DMS53 treated with DMSO at 0.1 percent for 48 hours (cell line): Measurements from ENCODE around the gene KDM3A.

Source experiments
- DNase-seq: peaks from one replicate; lab custom pipeline; 2025; ENCODE audit not compliant: unreplicated experiment; lab: John Stamatoyannopoulos, UW

The KDM3A gene

DNA sequence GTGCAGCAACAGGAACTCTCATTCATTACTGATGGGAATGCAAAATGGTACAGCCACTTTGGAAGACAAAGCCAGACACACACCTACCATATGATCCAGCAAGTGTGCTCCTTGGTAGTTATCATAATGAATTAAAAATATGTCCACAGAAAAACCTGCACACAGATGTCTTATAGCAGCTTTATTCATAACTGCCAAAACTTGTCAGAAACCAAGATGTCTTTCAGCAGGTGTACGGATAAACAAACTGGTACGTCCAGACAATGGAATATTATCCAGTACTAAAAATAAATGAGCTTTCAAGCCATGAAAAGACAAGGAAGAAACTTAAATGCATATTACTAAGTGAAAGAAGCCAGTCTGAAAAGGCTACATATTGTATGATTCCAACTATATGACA is 71.7 kb downstream of the KDM3A start:
- DNase-seq: no peak

DNA sequence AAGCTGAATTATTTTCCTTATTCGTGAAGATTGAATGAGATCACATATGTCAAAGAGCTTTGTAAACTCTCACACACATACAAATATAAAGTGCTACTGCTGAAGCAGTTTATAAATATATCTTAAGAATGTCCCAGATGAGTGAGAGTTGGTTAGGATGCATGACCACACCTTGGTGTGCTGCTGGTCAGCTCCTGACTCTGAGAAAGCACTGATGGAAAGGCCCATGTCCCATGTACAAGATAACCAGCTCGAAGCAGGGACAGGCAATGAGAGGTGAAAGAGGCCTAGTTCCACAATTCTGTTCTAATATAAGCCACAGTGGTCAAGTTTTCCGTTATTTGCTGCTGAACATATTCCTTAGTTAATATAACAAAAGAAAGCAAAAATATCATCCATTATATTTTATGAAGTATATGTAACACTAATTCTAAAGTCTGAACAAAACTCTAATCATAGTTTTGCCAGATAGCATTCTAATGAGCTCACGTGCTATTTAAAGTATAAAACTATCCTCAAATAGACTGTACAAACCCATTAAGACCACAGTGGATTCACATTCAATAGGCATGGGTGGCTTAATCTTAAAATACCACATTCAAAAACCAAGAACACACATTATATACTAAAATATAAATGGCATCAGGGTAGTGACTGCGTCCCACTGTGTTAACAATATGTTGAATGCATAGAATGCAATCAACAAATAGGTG is 72.9 kb downstream of the KDM3A start:
- DNase-seq: no peak

DNA sequence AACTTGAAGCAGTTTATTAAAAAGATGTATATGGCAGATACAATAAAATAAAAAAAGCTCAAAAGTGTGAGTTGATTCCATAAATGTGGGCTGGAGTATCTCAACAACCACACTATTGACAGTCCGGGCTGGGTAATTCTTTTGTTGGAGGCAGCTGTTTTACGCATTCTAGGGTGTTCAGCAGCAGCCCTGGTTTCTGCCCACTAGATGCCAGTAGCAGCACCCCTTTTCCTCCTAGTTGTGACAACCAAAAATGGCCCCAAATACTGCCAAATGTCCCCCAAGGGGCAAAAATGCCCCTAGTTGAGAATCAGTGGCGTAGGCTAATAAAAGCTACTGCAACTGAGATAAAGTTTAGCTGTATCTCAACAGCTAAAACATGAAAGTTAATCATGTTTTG is 77.3 kb downstream of the KDM3A start:
- DNase-seq: no peak

- DNase-seq: peak; percentile 12
Observed at GRCh38 chr2:86519349-86519748, 78.2 kb downstream of the KDM3A start.

DNA sequence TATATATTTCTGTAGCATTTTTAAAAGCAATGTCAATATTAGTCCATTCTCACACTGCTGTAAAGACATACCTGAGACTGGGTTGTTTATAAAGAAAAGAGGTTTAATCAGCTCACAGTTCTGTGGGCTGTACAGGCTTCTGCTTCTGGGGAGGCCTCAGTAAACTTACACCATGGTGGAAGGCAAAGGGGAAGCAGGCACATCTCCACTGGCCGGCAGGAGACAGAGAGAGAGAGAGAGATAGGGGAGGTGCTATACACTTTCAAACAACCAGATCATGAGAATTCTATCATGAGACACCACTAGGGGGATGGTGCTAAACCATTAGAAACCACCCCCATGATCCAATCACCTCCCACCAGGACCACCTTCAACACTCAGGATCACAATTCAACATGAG is 79.0 kb downstream of the KDM3A start:
- DNase-seq: no peak

DNA sequence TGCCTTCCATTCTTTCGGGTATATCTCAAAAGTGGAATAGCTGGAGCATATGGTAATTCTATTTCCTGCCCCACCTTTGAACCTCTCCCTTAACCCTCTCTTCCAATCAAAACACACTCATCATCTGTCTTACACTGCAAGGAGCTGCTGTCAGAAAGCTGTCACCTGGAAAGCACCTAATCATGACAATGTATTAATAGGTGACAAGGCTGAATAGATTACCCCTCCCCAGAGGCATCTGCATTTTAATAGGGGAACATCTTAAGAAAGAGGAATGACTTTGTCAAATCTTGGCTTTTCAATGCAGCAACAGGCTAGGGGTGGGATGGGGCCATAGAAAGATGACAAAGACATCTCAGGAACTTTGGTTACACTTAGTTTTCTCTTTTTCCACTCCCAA is 80.8 kb downstream of the KDM3A start:
- DNase-seq: no peak

DNA sequence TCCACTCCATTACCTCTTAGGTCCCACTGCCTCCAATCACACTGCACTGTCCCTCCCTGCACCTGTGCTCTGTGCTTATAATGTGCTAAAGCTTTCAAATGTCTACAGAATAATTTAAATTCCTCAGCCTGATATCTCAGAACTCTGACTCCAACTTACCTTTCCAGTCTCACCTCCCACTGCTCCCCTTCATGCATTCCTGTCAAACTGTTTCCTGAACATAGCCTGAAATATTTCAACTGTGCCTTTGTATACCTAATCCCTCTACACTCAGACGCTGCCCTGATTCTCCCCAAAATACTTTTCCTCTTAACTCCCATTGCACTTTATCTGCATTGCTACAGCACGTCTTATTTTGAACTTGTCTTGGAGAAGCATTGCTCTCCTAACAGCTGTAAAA is 81.5 kb downstream of the KDM3A start:
- DNase-seq: no peak

DNA sequence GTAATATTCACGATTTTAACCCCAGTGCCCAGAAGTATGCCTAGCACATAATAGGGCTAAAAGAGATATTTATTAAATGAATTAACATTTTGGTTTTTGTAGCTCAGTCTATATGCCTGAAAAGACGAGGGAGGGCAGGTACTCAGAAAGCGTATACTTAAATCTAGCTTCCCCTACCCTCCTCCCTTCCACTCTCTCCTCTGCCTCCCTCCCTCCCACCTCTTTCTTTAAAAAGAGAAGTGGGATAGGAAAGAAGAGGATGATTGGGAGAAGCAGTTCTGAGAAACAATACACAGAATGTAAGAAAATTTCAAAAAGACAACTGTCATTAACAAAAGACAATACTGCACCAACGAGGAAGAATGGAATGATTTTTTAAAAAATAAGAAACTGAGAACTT is 82.3 kb downstream of the KDM3A start:
- no peak for DNase-seq

DNA sequence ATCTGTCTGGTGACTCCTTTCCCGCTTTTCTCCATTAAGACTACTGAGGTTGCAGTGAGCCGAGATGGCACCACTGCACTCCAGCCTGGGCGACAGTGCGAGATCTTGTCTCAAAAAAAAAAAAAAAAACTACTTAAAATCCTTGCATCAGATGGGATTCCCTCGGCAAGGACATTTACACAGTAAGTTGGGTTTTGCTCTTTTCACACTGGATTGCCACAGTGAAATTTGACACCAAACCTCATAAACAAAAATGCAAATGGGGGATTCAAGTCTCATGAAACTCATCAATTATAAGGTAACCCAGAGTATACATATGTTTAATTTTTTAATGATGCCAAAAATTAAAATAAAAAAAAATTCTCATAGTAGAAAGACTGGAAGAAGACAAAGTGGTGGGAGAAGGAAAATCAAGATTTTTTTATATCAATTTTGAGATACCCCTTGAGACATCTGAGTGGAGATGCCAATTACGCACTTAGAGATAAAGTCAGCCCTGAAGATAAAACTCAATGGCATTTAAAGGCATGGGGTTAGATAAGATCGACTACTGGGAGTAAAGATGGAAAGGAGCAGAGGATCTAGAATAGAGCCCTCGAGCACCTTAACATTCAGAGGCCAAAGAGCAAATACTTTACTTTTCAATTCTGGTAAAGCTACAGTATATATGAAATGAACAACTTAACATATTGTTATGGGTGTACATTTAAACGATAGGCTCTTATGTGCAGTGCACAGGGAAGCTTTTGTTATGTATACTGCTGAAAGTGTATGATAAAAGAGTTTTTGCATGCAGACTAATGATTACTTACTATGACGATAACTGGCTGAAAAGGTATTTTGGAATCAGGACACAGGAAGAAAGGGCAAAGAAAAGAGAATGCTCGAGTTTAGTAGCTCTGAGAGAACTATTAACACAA is 84.5 kb downstream of the KDM3A start:
- no peak for DNase-seq

GRCh38 chr2:86533589-86533988 is 92.4 kb downstream of the KDM3A start:
- no peak for DNase-seq

DNA sequence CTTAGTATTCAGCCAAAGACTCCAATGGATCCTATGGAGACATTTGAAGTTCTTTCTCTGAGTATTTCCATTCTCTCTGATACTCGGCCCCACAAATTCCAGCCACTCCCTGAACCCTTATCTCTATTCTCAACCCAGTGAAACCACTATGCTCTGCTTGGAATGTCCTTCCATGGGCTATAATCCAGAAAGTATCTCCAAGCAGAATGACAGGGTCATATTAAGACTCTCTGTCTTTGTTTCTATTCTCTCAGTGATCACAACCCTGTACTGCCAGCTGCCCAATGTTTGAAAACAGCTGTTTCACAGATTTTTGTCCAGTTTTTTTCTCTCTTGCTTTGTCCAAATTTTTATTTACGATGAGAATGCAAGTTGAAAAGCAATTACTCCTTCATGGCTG is 100.2 kb downstream of the KDM3A start:
- no peak for DNase-seq
